Thyroid gland (tissue), 4 donors: ENCODE data around the gene TAF3. TPM values are rescaled to one million over a fixed set of nuclear protein-coding genes. Genes with fewer than 3 reads are reported as not detected.

Source experiments
- DNase-seq, 2 donors: peaks; one replicate each; pipeline ENCODE4 v3.0.0-alpha.2; 2019
- H3K27ac ChIP-seq, 3 donors: fragments of 200-600 bp; sonication (generic); 1 replicate in 2 of 3; 2 replicates in 1 of 3; pipeline ENCODE4 v1.5.1; 2016 to 2019; ENCODE audit warnings: mild to moderate bottlenecking in 1 of 3, moderate library complexity in 1 of 3
- H3K27me3 ChIP-seq: fragments of 200-600 bp; sonication (generic); one replicate; pipeline ENCODE4 v1.5.1; 2019
- H3K36me3 ChIP-seq, 2 donors: fragments of 200-600 bp; sonication (generic); one replicate each; pipeline ENCODE4 v1.5.1; 2016 to 2019
- H3K4me1 ChIP-seq, 2 donors: fragments of 200-600 bp; sonication (generic); one replicate each; pipeline ENCODE4 v1.5.1; 2017 to 2019
- H3K4me3 ChIP-seq, 3 donors: fragments of 200-600 bp; sonication (generic); replicated peaks in 1 of 3; 1 replicate in 2 of 3; 2 replicates in 1 of 3; pipeline ENCODE4 v1.5.1; 2016; ENCODE audit warnings: mild to moderate bottlenecking in 1 of 3
- H3K9me3 ChIP-seq: fragments of 200-600 bp; sonication (generic); one replicate; pipeline ENCODE4 v1.5.1; 2017
- CTCF ChIP-seq, 6 experiments: fragments of 200-600 bp in 3 of 6; fragments of 450-650 bp in 3 of 6; sonication (generic) in 3 of 6; IDR thresholded peaks; one replicate each; pipeline ENCODE4 v1.5.1; 2016 to 2019; ENCODE audit warnings: antibody characterized with exemption in 6 of 6, mild to moderate bottlenecking in 2 of 6, inconsistent platforms in 1 of 6, moderate library complexity in 1 of 6
- POLR2A ChIP-seq, 2 donors: fragments of 450-650 bp; IDR thresholded peaks; one replicate each; pipeline ENCODE4 v1.6.1; 2017; ENCODE audit warnings: antibody characterized with exemption in 2 of 2, mild to moderate bottlenecking in 2 of 2, moderate library complexity in 1 of 2
- WGBS, 2 donors: methylation state at CpG; one replicate each; pipeline ENCODE4 v1.1.5; 2017; 5-methylcytosine and 5-hydroxymethylcytosine counted together
- intact Hi-C: fragments of 100-400 bp; cut with DNase I; formaldehyde crosslinking; loops from one replicate; pipeline ENCODE4 v1.15.1; 2023
- total RNA-seq, 4 donors: library from RNA; depleted of rRNA; stranded (reverse); fragments of >200 nt; gene quantifications; one replicate each; pipeline ENCODE4 v1.2.3, GENCODE V29; 2016

TAF3 gene
- total RNA-seq, 4 donors from 2014 or later = 6.7 to 11.0 (median 8.6) TPM

GRCh38 chr10:7945034-7945433 lies 126.7 kb downstream of the TAF3 start:
- intact Hi-C loops = no loop called here
- Histone ChIP-seq H3K27ac (no peak overlapping the region), H3K4me1 (no peaks in the 10 kb centered on the region), H3K27me3 (no peaks in the 10 kb centered on the region), H3K9me3 (no peaks in the 10 kb centered on the region), H3K36me3 (no peaks in the 10 kb centered on the region), H3K4me3 (no peak overlapping the region)
- TF ChIP-seq POLR2A (IDR thresholded peaks at IDR 0.05) = no peak
- TF ChIP-seq CTCF (IDR thresholded peaks at IDR 0.05) = no peak
- no peak for DNase-seq
- WGBS, 2 donors = 92 to 100% methylated on average over 2 of the region's 2 CpGs

- no peaks in the 10 kb centered on the region for H3K36me3 ChIP-seq
- no peaks in the 10 kb centered on the region for H3K9me3 ChIP-seq
- H3K27me3 ChIP-seq = no peaks in the 10 kb centered on the region
- no peak overlapping the region for H3K4me3 ChIP-seq
- 88 to 93% methylated on average over 11 of the region's 11 CpGs for WGBS, 2 donors
- H3K27ac ChIP-seq = no peak overlapping the region
- intact Hi-C loops = no loop called here
- H3K4me1 ChIP-seq = no peaks in the 10 kb centered on the region
- DNase-seq = no peak
- no peak for TF ChIP-seq CTCF (IDR thresholded peaks at IDR 0.05)
- TF ChIP-seq POLR2A (IDR thresholded peaks at IDR 0.05) = no peak
Measured at GRCh38 chr10:7945469-7946187, 127.3 kb downstream of the TAF3 start.

- H3K9me3 ChIP-seq = no peaks in the 10 kb centered on the region
- H3K4me3 ChIP-seq = no peak overlapping the region
- DNase-seq = no peak
- TF ChIP-seq POLR2A (IDR thresholded peaks at IDR 0.05) (no peak), CTCF (IDR thresholded peaks at IDR 0.05) (no peak)
- no peaks in the 10 kb centered on the region for H3K36me3 ChIP-seq
- intact Hi-C loops = no loop called here
- 94% methylated on average over 6 of the region's 6 CpGs for WGBS, 2 donors
- no peaks in the 10 kb centered on the region for H3K27me3 ChIP-seq
- no peaks in the 10 kb centered on the region for H3K4me1 ChIP-seq
- H3K27ac ChIP-seq = no peak overlapping the region
Measured at GRCh38 chr10:7948371-7949000, 130.2 kb downstream of the TAF3 start.

GRCh38 chr10:7950981-7951847 lies 132.9 kb downstream of the TAF3 start:
- WGBS, 2 donors = 96% methylated on average over 8 to 9 of the region's 9 CpGs
- no peaks in the 10 kb centered on the region for H3K36me3 ChIP-seq
- DNase-seq = no peak
- no peaks in the 10 kb centered on the region for H3K4me1 ChIP-seq
- H3K4me3 ChIP-seq = no peak overlapping the region
- no peak overlapping the region for H3K27ac ChIP-seq
- no peaks in the 10 kb centered on the region for H3K27me3 ChIP-seq
- intact Hi-C loops = no loop called here
- H3K9me3 ChIP-seq = no peaks in the 10 kb centered on the region
- TF ChIP-seq CTCF (IDR thresholded peaks at IDR 0.05) = no peak
- no peak for TF ChIP-seq POLR2A (IDR thresholded peaks at IDR 0.05)
